Heart left ventricle (tissue), 13 donors: ENCODE data around the gene RPS19.

Experiments
- CTCF ChIP-seq, 12 donors: fragments of 200-600 bp; sonication (generic) in 4 of 12; IDR thresholded peaks; one replicate each; pipeline versions ENCODE4 v1.5.0 to v1.8.0; 2018 to 2022; ENCODE audit warnings: antibody characterized with exemption in 12 of 12, mild to moderate bottlenecking in 5 of 12
- POLR2A ChIP-seq, 2 donors: fragments of 450-650 bp; IDR thresholded peaks; one replicate each; pipeline ENCODE4 v1.6.1; 2017; ENCODE audit warnings: antibody characterized with exemption in 2 of 2, mild to moderate bottlenecking in 2 of 2, moderate library complexity in 2 of 2
- donor health status: ischemic (EF 13 %, LVEDD 7.1; RV severe dilation, severe dysfunction).
- donor health status: DM: no; HTN: yes; CAD: no.
- donor health status: DM: no; HTN: no; CAD: no.
- donor health status: ischemic (EF 25% LVEDD 6.9; RV normal size, moderate dysfunction).
- donor health status: ischemic (EF 25% LVEDD 5.7; RV mildly dilated, moderate dysfunction).
- donor health status: ischemic (EF 35%, LVEDD 5.7; RV mildly dilated, moderate dysfunction).
- donor health status: nonischemic (EF 11% LVEDD 7.7; RV severe dilation, severe dysfunction).
- donor health status: DM: yes; HTN: yes; CAD: no.
- donor health status: PGD.
- donor health status: ischemic (EF 29% LVEDD 5.4; RV normal size, mild dysfunction).
- donor health status: nonischemic (EF 23%, LVEDD 6.1; RV moderate dilation, normal function).

GRCh38 chr19:41907994-41908615, 48.0 kb downstream of the RPS19 start:
- no peak for TF ChIP-seq CTCF (IDR thresholded peaks at IDR 0.05)
- no peak for TF ChIP-seq POLR2A (IDR thresholded peaks at IDR 0.05)
